HepG2 (cell line): ENCODE data around the gene SORBS2. TPM values are rescaled to one million over a fixed set of nuclear protein-coding genes. Genes with fewer than 3 reads are reported as not detected.

Source experiments
- AGO2 ChIP-seq: fragments of 200-400 bp; formaldehyde crosslinking; optimal IDR thresholded peaks from 2 replicates; pipeline ENCODE3; 2017; ENCODE audit warnings: mild to moderate bottlenecking, low read depth, low read length, moderate library complexity
- CENPT ChIP-seq: sonication (generic); formaldehyde crosslinking; IDR thresholded peaks from 2 replicates; pipeline ENCODE4 v1.8.0; 2022; ENCODE audit warnings: low read depth, mild to moderate bottlenecking, moderate library complexity, missing genetic modification reagents
- CHCHD3 ChIP-seq: sonication (generic); formaldehyde crosslinking; IDR thresholded peaks from 2 replicates; pipeline ENCODE4 v1.8.0; 2022; ENCODE audit warnings: mild to moderate bottlenecking, missing genetic modification reagents, moderate library complexity
- FOXA3 ChIP-seq: IDR thresholded peaks from 2 replicates; pipeline ENCODE4 v1.6.1; 2016; ENCODE audit warnings: missing genetic modification reagents, missing compliant biosample characterization
- FOXP1 ChIP-seq, 2 experiments: fragments of 450-650 bp in 1 of 2; IDR thresholded peaks; 2 replicates each; pipeline ENCODE4 v1.6.1; 2017 to 2018; ENCODE audit warnings: antibody characterized with exemption in 1 of 2
- KAT7 ChIP-seq: IDR thresholded peaks from 2 replicates; pipeline ENCODE4 v1.6.1; 2018; ENCODE audit warnings: borderline replicate concordance, missing compliant biosample characterization
- KDM3A ChIP-seq: IDR thresholded peaks from 2 replicates; pipeline ENCODE4 v1.6.1; 2018; ENCODE audit warnings: low read depth, missing compliant biosample characterization
- PRMT3 ChIP-seq: sonication (generic); formaldehyde crosslinking; IDR thresholded peaks from 2 replicates; pipeline ENCODE4 v1.8.1; 2022; ENCODE audit warnings: low read depth, mild to moderate bottlenecking, moderate library complexity, missing genetic modification reagents, borderline replicate concordance
- REPIN1 ChIP-seq: sonication (generic); formaldehyde crosslinking; IDR thresholded peaks from 2 replicates; pipeline ENCODE4 v1.8.0; 2022; ENCODE audit warnings: missing genetic modification reagents, low read depth, mild to moderate bottlenecking, borderline replicate concordance
- SMC3 ChIP-seq: IDR thresholded peaks from 2 replicates; pipeline ENCODE4 v1.6.1; 2011; ENCODE audit warnings: low read length, improper control_type of control experiment
- SP1 ChIP-seq, 2 experiments: fragments of 450-650 bp in 1 of 2; sonication (generic) in 1 of 2; formaldehyde crosslinking in 1 of 2; IDR thresholded peaks; 2 replicates each; pipeline versions ENCODE4 v1.4.0 to v1.6.1; 2016 to 2020; ENCODE audit warnings: missing genetic modification reagents in 1 of 2
- SYNCRIP ChIP-seq: fragments of 200-400 bp; formaldehyde crosslinking; IDR thresholded peaks from 2 replicates; pipeline ENCODE4 v1.6.1; 2018; ENCODE audit warnings: mild to moderate bottlenecking, low read depth, low read length; ENCODE audit not compliant: insufficient read depth
- TGIF2 ChIP-seq: IDR thresholded peaks from 2 replicates; pipeline ENCODE4 v1.6.1; 2016; ENCODE audit warnings: control low read depth, missing compliant biosample characterization
- ZNF282 ChIP-seq: fragments of 450-650 bp; IDR thresholded peaks from 2 replicates; pipeline ENCODE4 v1.6.1; 2018; ENCODE audit not compliant: partially characterized antibody
- polyA plus RNA-seq, 8 experiments: library from polyadenylated mRNA; depleted of rRNA in 3 of 8; stranded (reverse) in 7 of 8; unstranded in 1 of 8; fragments of >200 nt; fragmentation: Illumina TruSeq in 4 of 8; extraction: Trizol in 4 of 8; gene quantifications; 2 replicates each; pipeline versions ENCODE4 v1.2.1 to v1.2.3, GENCODE V29; 2011 to 2016; ENCODE audit warnings: low read depth in 4 of 8, missing spikeins in 1 of 8, mixed read lengths in 1 of 8; ENCODE audit not compliant: insufficient read depth in 1 of 8
- total RNA-seq, 5 experiments: library from RNA; depleted of rRNA; stranded (reverse); fragments of >200 nt; fragmentation: Illumina TruSeq; extraction: Trizol; gene quantifications; 2 replicates each; pipeline ENCODE4 v1.2.3, GENCODE V29; 2016; ENCODE audit warnings: low read depth in 1 of 5
- TF ChIP-seq, protein P1 (sequence below): sonication (generic); formaldehyde crosslinking; IDR thresholded peaks from 2 replicates; pipeline ENCODE4 v1.4.0; 2020; ENCODE audit warnings: mild to moderate bottlenecking, missing genetic modification reagents
- TF ChIP-seq, protein P2 (sequence below): sonication (generic); formaldehyde crosslinking; IDR thresholded peaks from 2 replicates; pipeline ENCODE4 v1.8.1; 2023; ENCODE audit warnings: mild to moderate bottlenecking, missing genetic modification reagents
- TF ChIP-seq, protein P3 (sequence below): IDR thresholded peaks from 2 replicates; pipeline ENCODE4 v1.4.0; 2020; ENCODE audit warnings: mild to moderate bottlenecking, missing genetic modification reagents
- TF ChIP-seq, protein P4 (sequence below): sonication (generic); formaldehyde crosslinking; IDR thresholded peaks from 2 replicates; pipeline ENCODE4 v1.5.1; 2020; ENCODE audit warnings: missing genetic modification reagents, mild to moderate bottlenecking, borderline replicate concordance
- TF ChIP-seq, protein P5 (sequence below): sonication (generic); formaldehyde crosslinking; conservative IDR thresholded peaks from 2 replicates; pipeline ENCODE4 v1.4.0; 2020; ENCODE audit warnings: mild to moderate bottlenecking, missing genetic modification reagents, moderate library complexity

The SORBS2 gene
- total and polyA plus RNA-seq, 2 of the 13 experiments (the other 11 are each of a cell fraction or from before 2014, with no cell fraction given), result 25.0 to 80.5 TPM

DNA sequence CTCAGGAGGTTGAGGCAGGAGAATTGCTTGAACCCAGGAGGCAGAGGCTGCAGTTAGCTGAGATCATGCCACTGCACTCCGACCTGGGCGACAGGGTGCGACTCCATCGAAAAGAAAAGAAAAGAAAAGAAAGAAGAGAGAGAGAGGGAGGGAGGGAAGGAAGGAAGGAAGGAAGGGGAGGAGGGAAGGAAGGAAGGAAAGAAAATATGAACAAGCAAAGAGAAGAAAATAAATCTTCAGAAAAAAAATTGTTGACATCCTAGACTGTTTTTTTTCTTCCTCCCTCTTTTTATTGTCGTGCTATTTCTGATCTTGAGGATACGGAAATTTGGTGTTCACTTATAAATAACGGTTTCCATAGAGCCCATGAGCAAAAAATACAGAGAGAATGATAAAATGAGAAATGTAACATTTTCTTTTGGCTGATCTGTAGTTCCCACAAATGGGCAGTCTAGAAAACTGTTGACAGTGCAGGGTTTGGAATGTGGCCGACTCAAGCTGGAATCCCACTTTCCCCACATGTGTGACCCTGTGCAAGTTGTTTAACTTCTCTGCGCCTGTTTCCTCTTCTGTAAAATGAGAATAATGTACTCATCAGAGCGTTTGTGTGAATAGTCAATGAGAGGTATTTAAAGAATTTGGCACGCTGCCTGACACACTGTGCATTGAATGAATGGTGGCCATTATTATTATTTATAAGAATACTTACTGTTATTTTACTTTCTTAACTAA, 19.4 kb downstream of the SORBS2 start (continued):
- TF ChIP-seq CENPT (CRISPR knock-in tag), result no peak
- TF ChIP-seq, protein P1, sequence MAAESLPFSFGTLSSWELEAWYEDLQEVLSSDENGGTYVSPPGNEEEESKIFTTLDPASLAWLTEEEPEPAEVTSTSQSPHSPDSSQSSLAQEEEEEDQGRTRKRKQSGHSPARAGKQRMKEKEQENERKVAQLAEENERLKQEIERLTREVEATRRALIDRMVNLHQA (CRISPR knock-in tag), result no peak
- peak; percentile 71 for TF ChIP-seq FOXA3 (CRISPR knock-in tag)
- TF ChIP-seq ZNF282, result no peak
- no peak for TF ChIP-seq SMC3
- no peak for TF ChIP-seq TGIF2 (CRISPR knock-in tag)
- no peak for TF ChIP-seq SP1 (IDR thresholded peaks at IDR 0.05)
- no peak for TF ChIP-seq SP1 (CRISPR knock-in tag; IDR thresholded peaks at IDR 0.05)
- peak; percentile 46; the same call in 1 of the 2 replicates for TF ChIP-seq REPIN1 (CRISPR knock-in tag)
- TF ChIP-seq AGO2, result no peak
- TF ChIP-seq, protein P2, sequence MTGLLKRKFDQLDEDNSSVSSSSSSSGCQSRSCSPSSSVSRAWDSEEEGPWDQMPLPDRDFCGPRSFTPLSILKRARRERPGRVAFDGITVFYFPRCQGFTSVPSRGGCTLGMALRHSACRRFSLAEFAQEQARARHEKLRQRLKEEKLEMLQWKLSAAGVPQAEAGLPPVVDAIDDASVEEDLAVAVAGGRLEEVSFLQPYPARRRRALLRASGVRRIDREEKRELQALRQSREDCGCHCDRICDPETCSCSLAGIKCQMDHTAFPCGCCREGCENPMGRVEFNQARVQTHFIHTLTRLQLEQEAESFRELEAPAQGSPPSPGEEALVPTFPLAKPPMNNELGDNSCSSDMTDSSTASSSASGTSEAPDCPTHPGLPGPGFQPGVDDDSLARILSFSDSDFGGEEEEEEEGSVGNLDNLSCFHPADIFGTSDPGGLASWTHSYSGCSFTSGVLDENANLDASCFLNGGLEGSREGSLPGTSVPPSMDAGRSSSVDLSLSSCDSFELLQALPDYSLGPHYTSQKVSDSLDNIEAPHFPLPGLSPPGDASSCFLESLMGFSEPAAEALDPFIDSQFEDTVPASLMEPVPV (CRISPR knock-in tag), result no peak
- TF ChIP-seq, protein P3, sequence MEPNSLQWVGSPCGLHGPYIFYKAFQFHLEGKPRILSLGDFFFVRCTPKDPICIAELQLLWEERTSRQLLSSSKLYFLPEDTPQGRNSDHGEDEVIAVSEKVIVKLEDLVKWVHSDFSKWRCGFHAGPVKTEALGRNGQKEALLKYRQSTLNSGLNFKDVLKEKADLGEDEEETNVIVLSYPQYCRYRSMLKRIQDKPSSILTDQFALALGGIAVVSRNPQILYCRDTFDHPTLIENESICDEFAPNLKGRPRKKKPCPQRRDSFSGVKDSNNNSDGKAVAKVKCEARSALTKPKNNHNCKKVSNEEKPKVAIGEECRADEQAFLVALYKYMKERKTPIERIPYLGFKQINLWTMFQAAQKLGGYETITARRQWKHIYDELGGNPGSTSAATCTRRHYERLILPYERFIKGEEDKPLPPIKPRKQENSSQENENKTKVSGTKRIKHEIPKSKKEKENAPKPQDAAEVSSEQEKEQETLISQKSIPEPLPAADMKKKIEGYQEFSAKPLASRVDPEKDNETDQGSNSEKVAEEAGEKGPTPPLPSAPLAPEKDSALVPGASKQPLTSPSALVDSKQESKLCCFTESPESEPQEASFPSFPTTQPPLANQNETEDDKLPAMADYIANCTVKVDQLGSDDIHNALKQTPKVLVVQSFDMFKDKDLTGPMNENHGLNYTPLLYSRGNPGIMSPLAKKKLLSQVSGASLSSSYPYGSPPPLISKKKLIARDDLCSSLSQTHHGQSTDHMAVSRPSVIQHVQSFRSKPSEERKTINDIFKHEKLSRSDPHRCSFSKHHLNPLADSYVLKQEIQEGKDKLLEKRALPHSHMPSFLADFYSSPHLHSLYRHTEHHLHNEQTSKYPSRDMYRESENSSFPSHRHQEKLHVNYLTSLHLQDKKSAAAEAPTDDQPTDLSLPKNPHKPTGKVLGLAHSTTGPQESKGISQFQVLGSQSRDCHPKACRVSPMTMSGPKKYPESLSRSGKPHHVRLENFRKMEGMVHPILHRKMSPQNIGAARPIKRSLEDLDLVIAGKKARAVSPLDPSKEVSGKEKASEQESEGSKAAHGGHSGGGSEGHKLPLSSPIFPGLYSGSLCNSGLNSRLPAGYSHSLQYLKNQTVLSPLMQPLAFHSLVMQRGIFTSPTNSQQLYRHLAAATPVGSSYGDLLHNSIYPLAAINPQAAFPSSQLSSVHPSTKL, result peak; percentile 89
- TF ChIP-seq CHCHD3 (CRISPR knock-in tag), result no peak
- TF ChIP-seq PRMT3, result no peak
- TF ChIP-seq, protein P4, sequence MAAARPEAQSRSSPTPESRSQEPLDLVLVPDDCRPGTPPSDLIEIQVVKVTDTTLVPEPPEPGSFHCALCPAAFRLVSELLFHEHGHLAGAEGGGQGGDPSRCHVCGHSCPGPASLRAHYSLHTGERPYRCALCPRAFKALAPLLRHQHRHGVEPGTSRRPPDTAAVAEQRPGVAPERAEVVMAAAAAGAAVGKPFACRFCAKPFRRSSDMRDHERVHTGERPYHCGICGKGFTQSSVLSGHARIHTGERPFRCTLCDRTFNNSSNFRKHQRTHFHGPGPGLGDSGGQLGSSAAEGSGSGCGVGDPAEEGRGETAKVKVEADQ (CRISPR knock-in tag), result no peak
- TF ChIP-seq, protein P5, sequence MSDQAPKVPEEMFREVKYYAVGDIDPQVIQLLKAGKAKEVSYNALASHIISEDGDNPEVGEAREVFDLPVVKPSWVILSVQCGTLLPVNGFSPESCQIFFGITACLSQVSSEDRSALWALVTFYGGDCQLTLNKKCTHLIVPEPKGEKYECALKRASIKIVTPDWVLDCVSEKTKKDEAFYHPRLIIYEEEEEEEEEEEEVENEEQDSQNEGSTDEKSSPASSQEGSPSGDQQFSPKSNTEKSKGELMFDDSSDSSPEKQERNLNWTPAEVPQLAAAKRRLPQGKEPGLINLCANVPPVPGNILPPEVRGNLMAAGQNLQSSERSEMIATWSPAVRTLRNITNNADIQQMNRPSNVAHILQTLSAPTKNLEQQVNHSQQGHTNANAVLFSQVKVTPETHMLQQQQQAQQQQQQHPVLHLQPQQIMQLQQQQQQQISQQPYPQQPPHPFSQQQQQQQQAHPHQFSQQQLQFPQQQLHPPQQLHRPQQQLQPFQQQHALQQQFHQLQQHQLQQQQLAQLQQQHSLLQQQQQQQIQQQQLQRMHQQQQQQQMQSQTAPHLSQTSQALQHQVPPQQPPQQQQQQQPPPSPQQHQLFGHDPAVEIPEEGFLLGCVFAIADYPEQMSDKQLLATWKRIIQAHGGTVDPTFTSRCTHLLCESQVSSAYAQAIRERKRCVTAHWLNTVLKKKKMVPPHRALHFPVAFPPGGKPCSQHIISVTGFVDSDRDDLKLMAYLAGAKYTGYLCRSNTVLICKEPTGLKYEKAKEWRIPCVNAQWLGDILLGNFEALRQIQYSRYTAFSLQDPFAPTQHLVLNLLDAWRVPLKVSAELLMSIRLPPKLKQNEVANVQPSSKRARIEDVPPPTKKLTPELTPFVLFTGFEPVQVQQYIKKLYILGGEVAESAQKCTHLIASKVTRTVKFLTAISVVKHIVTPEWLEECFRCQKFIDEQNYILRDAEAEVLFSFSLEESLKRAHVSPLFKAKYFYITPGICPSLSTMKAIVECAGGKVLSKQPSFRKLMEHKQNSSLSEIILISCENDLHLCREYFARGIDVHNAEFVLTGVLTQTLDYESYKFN (CRISPR knock-in tag), result peak; percentile 39; the same call in 1 of the 2 replicates
- no peak for TF ChIP-seq SYNCRIP
- TF ChIP-seq FOXP1 (IDR thresholded peaks at IDR 0.05), result no peak
- peak; percentile 44; the same call in 1 of the 2 replicates for TF ChIP-seq FOXP1 (CRISPR knock-in tag; IDR thresholded peaks at IDR 0.05)
- no peak for TF ChIP-seq KDM3A (CRISPR knock-in tag)
- TF ChIP-seq KAT7 (CRISPR knock-in tag), result no peak
